Testis (tissue), 3 donors: ENCODE measurements around the gene ETV7. TPM values are rescaled to one million over a fixed set of nuclear protein-coding genes. Genes with fewer than 3 reads are reported as not detected.
A peak's percentile ranks its signal among the peaks of the same experiment; 100 is the strongest.

Experiments used
- DNase-seq: peaks from one replicate; pipeline ENCODE4 v3.0.0-alpha.2; 2019
- H3K27ac ChIP-seq, 2 donors: fragments of 200-600 bp; sonication (generic); one replicate each; pipeline ENCODE4 v1.5.1; 2019
- H3K27me3 ChIP-seq: fragments of 200-600 bp; sonication (generic); one replicate; pipeline ENCODE4 v1.5.1; 2019
- H3K36me3 ChIP-seq: fragments of 200-600 bp; sonication (generic); one replicate; pipeline ENCODE4 v1.5.1; 2017; ENCODE audit warnings: low read depth; ENCODE audit errors: missing control alignments
- H3K4me1 ChIP-seq: fragments of 200-600 bp; sonication (generic); one replicate; pipeline ENCODE4 v1.5.1; 2019
- H3K4me3 ChIP-seq, 2 donors: fragments of 200-600 bp; sonication (generic); one replicate each; pipeline ENCODE4 v1.5.1; 2017 to 2019
- H3K9me3 ChIP-seq: fragments of 200-600 bp; sonication (generic); one replicate; pipeline ENCODE4 v1.5.1; 2017
- POLR2A ChIP-seq: fragments of 450-650 bp; IDR thresholded peaks from one replicate; pipeline ENCODE4 v1.6.1; 2017; ENCODE audit warnings: antibody characterized with exemption, mild to moderate bottlenecking, moderate library complexity
- WGBS, 2 donors: methylation state at CpG; one replicate each; pipeline ENCODE4 v1.1.5; 2018; 5-methylcytosine and 5-hydroxymethylcytosine counted together
- intact Hi-C: fragments of 100-400 bp; cut with DNase I; formaldehyde crosslinking; loops from one replicate; pipeline ENCODE4 v1.15.1; 2023; ENCODE audit warnings: low total_unique reads
- polyA plus RNA-seq: library from polyadenylated mRNA; stranded (reverse); fragments of 350-450 nt; fragmentation: Illumina TruSeq; extraction: RNeasy Lipid Tissue Mini Kit (QIAGEN cat#74804); gene quantifications from one replicate; pipeline ENCODE4 v1.2.3, GENCODE V29; 2014; ENCODE audit warnings: low read depth, low replicate concordance; ENCODE audit not compliant: insufficient read depth
- total RNA-seq, 2 donors: library from RNA; depleted of rRNA; stranded (reverse); fragments of >200 nt; gene quantifications; one replicate each; pipeline ENCODE4 v1.2.3, GENCODE V29; 2016
- TF ChIP-seq, protein P1 (sequence below), 3 experiments: fragments of 450-650 bp in 2 of 3; fragments of 200-600 bp in 1 of 3; sonication (generic) in 1 of 3; IDR thresholded peaks; one replicate each; pipeline ENCODE4 v1.5.1; 2016 to 2019; ENCODE audit warnings: antibody characterized with exemption in 3 of 3, mild to moderate bottlenecking in 2 of 3, moderate library complexity in 1 of 3

ETV7 gene
- total and polyA plus RNA-seq, 3 donors from 2014 or later: 0.68 to 2.2 (median 1.3) TPM

DNA sequence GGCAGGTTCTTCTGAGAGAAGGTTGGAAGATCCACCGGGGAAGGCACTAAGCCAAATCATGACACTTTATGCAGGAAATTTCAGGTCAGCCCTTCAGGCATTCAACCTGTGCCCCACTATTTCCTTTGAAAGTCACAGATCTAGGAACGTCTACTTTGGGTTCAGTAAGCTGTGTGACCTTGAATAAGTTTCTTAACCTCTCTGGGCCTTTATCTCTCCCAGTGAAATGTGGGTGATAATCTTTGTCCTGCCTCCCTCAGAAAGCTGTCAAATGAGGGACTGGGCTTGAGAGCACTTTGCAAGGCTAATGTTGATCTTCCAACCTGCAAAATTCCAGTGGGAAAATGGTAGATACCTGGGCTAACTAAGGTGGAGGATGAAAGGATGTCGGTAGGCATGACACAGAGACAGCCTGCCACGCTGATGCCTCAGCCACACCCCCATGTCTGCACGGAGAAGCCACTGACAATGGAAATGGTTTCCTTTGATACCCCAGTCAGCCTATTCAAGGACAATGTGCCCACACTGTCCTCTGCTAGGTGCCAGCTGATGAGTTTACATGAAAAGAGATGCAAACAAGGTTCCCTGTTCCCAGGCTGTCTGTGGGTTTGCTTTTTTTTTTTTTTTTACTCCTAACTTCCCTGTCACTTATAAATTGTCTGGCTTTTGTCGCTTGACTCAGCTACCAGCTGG is 60.1 kb downstream of the ETV7 start:
- no peak for DNase-seq
- intact Hi-C loops: no loop called here

DNA sequence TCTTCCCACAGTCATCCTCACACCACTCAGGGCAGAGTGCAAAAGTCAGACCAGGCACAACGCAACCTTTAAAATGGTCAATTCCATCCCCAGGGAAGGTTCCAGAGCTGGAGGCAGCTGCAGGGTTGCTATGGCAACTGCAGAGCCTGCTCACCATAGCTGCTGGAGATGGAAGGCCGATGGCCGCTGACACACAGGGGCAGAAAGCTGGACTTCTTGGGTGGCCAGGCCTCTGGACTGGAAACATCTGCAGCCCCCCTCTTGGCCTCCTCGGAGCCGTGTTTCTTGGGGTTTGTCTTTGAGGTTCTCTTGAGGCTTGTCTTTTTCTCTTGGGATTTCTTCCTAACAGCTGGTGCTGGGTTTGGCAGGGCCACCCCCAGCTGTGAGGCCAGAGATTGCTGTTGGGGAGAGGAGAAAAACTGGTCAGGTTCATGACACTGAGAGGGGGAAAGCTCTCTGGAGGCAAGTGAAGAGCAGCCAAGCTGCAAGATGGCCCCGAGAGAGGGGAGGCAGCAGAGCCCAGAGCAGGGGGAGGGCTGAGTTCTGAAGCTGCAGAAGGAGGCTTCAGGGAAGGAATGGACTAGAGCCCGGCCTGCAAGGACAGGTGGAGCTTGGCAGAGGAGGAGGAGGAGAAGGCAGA is 61.0 kb downstream of the ETV7 start:
- DNase-seq: peak; percentile 67
- 53 to 58% methylated on average over 7 of the region's 7 CpGs for WGBS, 2 donors
- no peaks in the 10 kb centered on the region for H3K27me3 ChIP-seq

More for the DNA sequence above, 60.1 kb downstream of the ETV7 start:
- no peaks in the 10 kb centered on the region for H3K27me3 ChIP-seq
- H3K4me3 ChIP-seq: no peak overlapping the region
- H3K36me3 ChIP-seq: no peaks in the 10 kb centered on the region
- no peak for TF ChIP-seq POLR2A
- TF ChIP-seq, protein P1, sequence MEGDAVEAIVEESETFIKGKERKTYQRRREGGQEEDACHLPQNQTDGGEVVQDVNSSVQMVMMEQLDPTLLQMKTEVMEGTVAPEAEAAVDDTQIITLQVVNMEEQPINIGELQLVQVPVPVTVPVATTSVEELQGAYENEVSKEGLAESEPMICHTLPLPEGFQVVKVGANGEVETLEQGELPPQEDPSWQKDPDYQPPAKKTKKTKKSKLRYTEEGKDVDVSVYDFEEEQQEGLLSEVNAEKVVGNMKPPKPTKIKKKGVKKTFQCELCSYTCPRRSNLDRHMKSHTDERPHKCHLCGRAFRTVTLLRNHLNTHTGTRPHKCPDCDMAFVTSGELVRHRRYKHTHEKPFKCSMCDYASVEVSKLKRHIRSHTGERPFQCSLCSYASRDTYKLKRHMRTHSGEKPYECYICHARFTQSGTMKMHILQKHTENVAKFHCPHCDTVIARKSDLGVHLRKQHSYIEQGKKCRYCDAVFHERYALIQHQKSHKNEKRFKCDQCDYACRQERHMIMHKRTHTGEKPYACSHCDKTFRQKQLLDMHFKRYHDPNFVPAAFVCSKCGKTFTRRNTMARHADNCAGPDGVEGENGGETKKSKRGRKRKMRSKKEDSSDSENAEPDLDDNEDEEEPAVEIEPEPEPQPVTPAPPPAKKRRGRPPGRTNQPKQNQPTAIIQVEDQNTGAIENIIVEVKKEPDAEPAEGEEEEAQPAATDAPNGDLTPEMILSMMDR (IDR thresholded peaks at IDR 0.05): no peak
- 42 to 56% methylated on average over 6 of the region's 6 CpGs for WGBS, 2 donors
- no peaks in the 10 kb centered on the region for H3K9me3 ChIP-seq
- H3K4me1 ChIP-seq: peaks cover 32% of the 10 kb centered on the region
- peak overlapping the region in 1 of 2 donors; percentile 11 for H3K27ac ChIP-seq

DNA sequence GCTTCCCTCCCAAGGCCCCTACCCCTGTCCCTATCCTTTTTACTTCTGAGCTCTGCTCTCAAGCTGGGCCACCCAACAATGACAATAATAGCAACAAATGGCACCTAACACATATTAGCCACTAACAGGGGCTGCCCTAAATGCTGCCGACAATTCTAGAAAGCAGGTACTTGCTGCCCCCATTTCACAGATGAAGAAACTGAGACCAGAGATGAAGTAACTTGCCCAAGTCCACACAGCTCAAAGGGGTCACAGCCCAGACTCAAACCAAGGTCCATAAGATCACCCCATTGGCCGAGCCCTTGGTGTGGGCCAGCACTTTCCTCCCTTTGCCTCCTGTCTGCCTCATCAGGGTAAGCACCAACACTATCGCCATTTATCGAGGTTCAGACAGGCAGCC is 62.8 kb downstream of the ETV7 start:
- Histone ChIP-seq H3K4me3 (no peak overlapping the region), H3K4me1 (peaks cover 32% of the 10 kb centered on the region), H3K27me3 (no peaks in the 10 kb centered on the region), H3K36me3 (no peaks in the 10 kb centered on the region), H3K9me3 (no peaks in the 10 kb centered on the region), H3K27ac (no peak overlapping the region)
- DNase-seq: no peak
- WGBS, 2 donors: 83 to 86% methylated on average over 2 to 4 of the region's 4 CpGs
- intact Hi-C loops: no loop called here
- TF ChIP-seq POLR2A: no peak
- TF ChIP-seq, protein P1 (IDR thresholded peaks at IDR 0.05): no peak

More for the DNA sequence above, 61.0 kb downstream of the ETV7 start:
- Histone ChIP-seq H3K9me3 (no peaks in the 10 kb centered on the region), H3K4me1 (peaks cover 32% of the 10 kb centered on the region), H3K27ac (no peak overlapping the region), H3K36me3 (no peaks in the 10 kb centered on the region), H3K4me3 (no peak overlapping the region)
- no peak for TF ChIP-seq POLR2A
- TF ChIP-seq, protein P1 (IDR thresholded peaks at IDR 0.05): no peak
- intact Hi-C loops: no loop called here

GRCh38 chr6:36324191-36324590 is 63.3 kb downstream of the ETV7 start:
- no peak overlapping the region for H3K4me3 ChIP-seq
- WGBS, 2 donors: 91 to 96% methylated on average over 6 of the region's 6 CpGs
- H3K36me3 ChIP-seq: no peaks in the 10 kb centered on the region
- intact Hi-C loops: no loop called here
- H3K27me3 ChIP-seq: no peaks in the 10 kb centered on the region
- peaks cover 32% of the 10 kb centered on the region for H3K4me1 ChIP-seq
- DNase-seq: no peak
- H3K9me3 ChIP-seq: no peaks in the 10 kb centered on the region
- no peak for TF ChIP-seq POLR2A
- TF ChIP-seq, protein P1 (IDR thresholded peaks at IDR 0.05): no peak
- H3K27ac ChIP-seq: no peak overlapping the region
